HG02970 (cell line): ENCODE data around the gene NCOA1.
"Not testable (repeated sequence)": the region's sequence is repeated elsewhere in the genome, so short reads cannot be mapped to it uniquely, and the experiment has no call there.

Experiments
- ATAC-seq: cut with Tn5 transposase; IDR thresholded peaks from one replicate; pipeline ENCODE4 v1.9.1; 2021; ENCODE audit warnings: mild to moderate bottlenecking, moderate library complexity, moderate number of reproducible peaks; ENCODE audit not compliant: unreplicated experiment, low FRiP score

Gene NCOA1

GRCh38 chr2:24569565-24569964 is 78.5 kb downstream of the NCOA1 start:
- not testable (repeated sequence) for ATAC-seq

DNA sequence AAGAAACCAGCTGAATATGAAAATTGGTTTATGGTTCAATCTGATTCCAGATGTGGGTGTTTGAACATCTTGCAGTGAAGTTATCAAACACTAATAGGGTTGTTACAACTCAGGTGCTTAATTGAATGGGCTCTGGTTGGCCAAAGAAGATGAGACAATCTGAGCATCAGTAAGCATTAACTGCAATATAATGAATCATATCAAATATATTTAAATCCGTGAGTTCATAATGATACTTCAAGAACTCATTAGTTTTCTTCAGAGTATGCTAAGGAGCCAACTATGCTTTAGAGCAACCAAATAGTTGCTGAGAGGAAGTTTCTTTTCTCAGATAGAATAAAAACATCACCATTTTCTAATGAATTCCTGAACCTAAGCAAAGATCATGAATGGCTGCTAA is 79.2 kb downstream of the NCOA1 start:
- ATAC-seq = no peak

- no peak for ATAC-seq
Observed at GRCh38 chr2:24571828-24572442, 80.9 kb downstream of the NCOA1 start.

DNA sequence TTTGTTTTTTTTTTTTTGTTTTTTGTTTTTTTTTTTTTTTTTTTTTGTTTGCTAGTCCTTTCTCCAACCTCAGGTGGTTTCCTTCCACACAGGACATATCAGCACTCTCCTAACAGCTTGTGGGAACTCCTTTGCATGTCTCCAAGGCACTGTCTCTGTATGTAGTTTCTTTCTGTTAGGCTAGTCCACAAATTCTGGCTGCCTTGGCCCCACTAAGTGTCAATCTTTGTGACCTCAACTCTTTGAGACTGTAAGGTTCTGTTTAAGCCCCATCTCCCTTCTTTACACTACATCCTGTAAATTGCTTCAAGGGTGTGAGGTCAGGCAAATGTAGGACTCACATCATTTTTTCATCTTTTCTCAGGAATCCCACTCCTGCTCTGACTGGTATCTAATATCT is 85.1 kb downstream of the NCOA1 start:
- no peak for ATAC-seq

DNA sequence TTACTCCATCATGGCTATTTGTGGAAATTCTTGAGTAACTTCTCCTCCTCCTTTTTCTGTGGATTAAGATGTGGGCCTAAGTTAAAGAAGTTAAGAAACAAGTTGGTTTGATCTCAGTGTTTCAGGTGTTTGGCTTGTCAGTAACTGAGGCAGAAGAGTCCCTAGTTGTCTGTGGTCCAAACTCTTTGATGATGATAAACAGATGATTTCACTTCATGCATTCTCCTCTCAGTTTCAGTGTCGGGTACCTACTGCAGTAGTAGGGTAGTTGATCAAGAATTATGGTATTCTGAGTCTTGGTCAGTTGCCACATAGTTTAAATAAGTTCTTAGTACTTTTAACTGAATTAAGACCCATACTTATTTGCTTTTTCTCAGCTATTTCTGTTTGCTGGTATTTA is 85.6 kb downstream of the NCOA1 start:
- no peak for ATAC-seq

GRCh38 chr2:24577481-24577880 is 86.4 kb downstream of the NCOA1 start:
- ATAC-seq = peak; percentile 52

DNA sequence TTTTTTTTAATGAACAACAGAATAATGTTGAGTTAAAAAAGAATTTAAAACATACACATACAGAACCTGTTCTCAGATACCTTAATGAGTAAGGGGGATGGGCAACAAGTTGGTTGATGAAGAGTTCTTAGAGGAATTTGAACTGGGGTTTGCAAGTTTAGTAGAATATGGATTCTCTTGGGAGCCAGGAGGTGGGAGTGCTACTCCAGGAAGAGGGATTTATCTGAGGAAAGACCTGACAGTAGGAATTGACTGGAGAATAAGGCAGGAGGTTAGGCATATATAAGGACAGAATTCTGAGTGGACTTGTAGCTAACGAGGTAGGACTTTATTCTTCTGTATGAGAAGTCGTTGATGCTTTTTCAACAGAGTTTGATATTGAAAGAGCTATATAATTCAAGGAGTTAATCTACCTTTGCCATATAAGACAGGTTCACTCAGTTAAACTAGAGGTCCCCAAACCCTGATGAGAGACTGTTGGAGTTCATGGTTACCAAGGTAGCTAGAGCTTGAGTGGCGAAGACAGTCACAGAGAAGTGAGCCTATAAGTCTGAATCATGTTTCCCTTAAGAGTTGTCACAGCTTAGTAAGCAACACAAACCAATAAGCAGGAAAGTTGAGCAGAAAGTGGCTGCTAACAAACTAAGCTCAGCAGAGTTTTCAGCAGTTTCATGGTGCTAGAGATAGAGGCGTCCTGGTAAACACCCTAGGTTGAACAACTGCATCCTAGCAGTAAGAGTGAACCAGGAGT is 88.2 kb downstream of the NCOA1 start:
- no peak for ATAC-seq

DNA sequence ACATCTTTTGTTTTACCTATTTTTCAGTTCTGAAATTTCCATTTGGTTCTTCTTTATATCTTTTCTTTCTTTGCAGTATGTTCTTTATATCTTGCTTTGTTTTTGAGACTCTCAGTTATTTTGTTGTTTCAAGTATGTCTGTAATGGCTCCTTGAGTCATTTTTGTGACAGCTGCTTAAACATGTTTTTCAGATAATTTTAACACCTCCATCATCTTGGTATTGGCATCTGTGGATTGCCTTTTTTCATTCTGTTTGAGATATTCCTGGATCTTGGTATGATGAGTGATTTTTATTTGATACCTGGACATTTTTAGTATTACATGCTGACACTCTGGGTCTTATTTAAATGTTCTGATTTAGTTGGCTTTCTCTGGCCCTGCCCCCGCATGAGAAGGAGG is 89.5 kb downstream of the NCOA1 start:
- no peak for ATAC-seq

DNA sequence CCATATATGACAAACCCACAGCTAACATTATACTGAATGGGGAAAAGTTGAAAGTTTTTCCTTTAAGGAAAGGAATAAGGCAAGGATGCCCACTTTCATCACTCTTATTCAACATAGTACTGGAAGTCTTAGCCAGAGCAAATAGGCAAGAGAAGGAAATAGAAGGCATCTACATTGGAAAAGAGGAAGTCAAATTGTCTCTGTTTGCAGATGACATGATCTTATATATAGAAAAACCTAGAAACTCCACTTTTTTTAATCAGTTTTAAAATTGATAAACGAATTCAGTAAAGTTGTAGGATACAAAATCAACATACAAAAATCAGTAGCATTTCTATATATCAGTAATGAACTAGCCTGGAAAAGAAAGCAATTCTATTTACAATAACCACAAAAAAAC is 90.9 kb downstream of the NCOA1 start:
- ATAC-seq = not testable (repeated sequence)

DNA sequence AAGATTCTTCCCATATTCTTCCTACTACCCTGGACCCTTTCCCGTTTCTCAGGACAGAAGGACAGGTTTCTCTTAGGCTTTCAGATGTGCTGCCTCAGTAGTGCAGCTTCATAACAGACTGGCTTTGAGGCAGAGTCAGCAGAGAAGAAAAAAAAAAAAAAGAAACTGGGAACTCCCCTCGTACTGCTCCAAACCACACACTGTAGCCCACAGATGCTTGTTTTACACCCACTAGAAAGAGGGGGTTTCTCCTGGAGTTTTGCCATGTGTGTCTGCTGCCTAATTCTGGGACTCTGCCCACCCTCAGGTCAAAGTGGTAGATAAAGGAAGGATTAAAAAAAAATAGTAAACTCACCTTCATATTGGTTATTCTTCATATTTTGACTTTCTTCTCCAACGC is 95.9 kb downstream of the NCOA1 start:
- ATAC-seq = no peak

DNA sequence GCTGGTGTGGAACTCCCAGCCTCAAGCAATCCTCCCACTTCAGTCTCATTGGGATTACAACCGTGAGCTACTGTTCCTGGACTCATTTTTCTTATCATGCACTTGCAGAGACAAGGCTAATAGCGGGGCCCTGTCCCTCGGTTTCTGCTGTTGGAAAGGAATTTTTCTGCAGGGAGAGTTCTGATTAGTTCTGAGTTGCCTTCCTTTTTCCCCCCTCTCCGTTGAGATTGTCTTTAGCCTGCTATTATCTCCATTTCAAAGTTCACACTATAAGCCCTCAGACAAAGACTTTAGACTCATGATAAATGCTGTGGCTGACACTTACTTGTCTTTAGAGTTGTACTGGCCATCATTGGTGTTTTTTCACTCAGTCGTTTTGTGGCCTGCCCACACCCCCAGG is 97.2 kb downstream of the NCOA1 start:
- no peak for ATAC-seq

GRCh38 chr2:24592441-24593100 is 101.5 kb downstream of the NCOA1 start:
- ATAC-seq = no peak

DNA sequence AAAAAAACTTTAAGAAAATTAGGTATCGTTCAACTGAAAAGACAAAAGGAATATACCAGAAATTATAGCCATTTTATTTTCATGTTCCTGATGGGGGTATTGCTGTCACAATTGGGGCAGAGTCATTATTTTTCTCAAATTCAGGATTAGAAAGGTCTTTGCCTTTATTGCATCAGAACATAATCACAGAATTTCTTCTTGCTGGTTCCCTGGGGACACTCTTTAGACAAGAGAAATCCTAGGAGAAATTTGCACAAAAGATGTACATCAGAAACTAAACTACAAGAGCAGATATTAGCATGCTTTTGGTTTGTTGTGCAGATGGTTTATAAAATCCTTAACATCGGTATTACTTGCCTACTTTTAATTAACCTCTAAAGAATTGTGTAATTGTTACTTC is 103.2 kb downstream of the NCOA1 start:
- ATAC-seq = no peak

- no peak for ATAC-seq
Observed at GRCh38 chr2:24597181-24597870, 106.3 kb downstream of the NCOA1 start.

- ATAC-seq = not testable (repeated sequence)
Observed at GRCh38 chr2:24600140-24600539, 109.1 kb downstream of the NCOA1 start.

DNA sequence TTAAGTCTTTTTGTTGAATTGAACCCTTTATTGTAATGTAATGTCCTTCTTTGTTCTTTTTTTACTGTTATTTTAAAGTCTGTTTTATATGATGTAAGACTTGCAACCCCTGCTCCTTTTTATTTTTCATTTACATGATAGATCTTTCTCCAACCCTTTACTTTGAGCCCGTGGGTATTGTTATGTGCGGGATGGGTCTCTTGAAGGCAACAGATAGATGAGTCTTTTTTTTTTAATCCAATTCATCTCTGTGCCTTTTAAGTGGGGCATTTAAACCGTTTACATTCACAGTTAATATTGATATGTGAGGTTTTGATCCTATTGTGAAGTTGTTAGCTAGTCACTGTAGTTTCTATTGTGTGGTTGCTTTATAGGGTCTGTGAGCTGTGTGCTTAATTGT is 120.6 kb downstream of the NCOA1 start:
- no peak for ATAC-seq

GRCh38 chr2:24613154-24613814 is 122.2 kb downstream of the NCOA1 start:
- ATAC-seq = no peak

GRCh38 chr2:24616616-24617015 is 125.6 kb downstream of the NCOA1 start:
- no peak for ATAC-seq

GRCh38 chr2:24617424-24617823 is 126.4 kb downstream of the NCOA1 start:
- no peak for ATAC-seq

DNA sequence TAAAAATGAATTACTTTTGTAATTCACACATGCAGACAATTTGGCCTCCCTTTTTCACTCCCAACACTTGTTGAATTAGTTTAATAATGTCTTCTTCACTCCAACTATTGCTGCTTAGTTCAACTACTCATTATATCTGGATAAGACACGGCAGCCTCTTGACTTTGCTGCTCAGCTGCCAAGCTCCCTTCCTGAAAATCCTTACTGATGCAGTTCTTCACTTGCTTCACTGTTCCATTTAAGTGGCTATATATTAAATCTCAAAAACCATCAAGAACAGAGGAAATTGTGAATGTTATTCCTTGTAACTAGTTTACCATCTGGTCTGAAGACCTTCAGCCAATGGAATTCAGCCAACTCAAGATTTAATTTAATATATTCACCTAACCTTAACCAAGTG is 127.1 kb downstream of the NCOA1 start:
- no peak for ATAC-seq

DNA sequence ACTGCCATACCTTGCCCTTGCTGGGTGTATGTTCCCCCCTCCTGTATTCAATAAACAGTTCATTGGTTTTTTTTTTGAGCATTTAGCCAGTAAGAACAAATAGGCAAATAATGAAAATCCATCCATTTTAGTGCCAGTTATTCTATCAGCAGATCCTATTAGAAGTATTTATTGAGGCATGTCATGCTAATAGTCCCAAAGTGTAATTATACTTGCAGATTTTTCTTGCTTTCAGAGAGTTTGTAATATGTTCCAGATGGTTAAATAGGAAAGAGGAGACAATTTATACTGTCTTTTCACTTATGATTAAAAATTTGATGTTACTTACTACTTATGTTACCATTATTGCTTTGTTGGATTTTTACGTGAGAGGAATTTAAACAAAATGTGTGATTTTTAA is 127.6 kb downstream of the NCOA1 start:
- ATAC-seq = no peak
